ENCODE measurements around the gene TSPAN31.
A peak's percentile ranks its signal among the peaks of the same experiment; 100 is the strongest.

The TSPAN31 gene

DNA sequence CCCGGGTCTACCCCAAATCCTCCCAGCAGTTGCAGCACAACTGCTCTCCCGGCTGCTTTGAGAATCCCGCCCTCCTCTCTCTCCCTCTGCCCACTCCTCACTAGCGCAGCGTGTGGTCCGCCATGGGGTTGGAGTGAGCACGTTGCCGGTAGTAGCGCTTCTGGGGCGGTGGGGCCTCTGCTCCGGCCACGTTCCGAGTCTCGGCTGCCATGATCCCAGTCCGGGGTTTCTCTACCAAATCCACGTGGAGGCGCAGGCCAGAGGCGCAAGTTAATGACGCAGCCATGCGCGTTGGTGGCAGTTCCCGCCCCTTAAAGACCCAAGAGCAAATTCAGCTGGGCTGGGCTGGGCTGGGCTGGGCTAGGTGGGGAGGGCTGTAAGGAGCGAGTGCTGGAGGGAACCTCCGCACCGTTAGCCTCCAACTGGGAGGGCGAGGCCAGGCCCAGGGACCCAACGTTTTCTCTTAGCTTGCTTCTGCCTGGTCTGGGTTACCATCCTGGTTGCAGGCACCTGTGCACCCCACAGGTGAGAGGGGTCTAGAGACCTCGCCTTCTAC, 27.1 kb downstream of the TSPAN31 start, which contains the start of gene METTL1 (continued):
- TF ChIP-seq CTCF (tag by site-specific recombination; IDR thresholded peaks at IDR 0.05) (peak; percentile 66; the same call in 1 of the 2 replicates), GLI2 (tag by site-specific recombination; IDR thresholded peaks at IDR 0.05; ENCODE audit: borderline replicate concordance, low read depth) (no peak), ZBTB21 (tag by site-specific recombination; IDR thresholded peaks at IDR 0.05) (peak; percentile 95), ZNF121 (tag by site-specific recombination; IDR thresholded peaks at IDR 0.05) (no peak; the same call in 1 of the 2 replicates), ZNF600 (tag by site-specific recombination; IDR thresholded peaks at IDR 0.05) (peak; percentile 99), ZNF16 (tag by site-specific recombination; IDR thresholded peaks at IDR 0.05; ENCODE audit: low read depth) (0 out of 2 replicates have a peak, but pooled peaks have one; percentile 9), ZNF549 (tag by site-specific recombination; IDR thresholded peaks at IDR 0.05) (no peak), ZNF366 (tag by site-specific recombination; conservative IDR thresholded peaks at IDR 0.05) (peak; percentile 52; the same call in 1 of the 2 replicates), ZNF501 (tag by site-specific recombination; IDR thresholded peaks at IDR 0.05) (peak; percentile 99), ZBTB6 (tag by site-specific recombination; IDR thresholded peaks at IDR 0.05) (no peak), ZNF624 (tag by site-specific recombination; IDR thresholded peaks at IDR 0.05) (no peak), ZBTB8A (tag by site-specific recombination; IDR thresholded peaks at IDR 0.05) (peak; percentile 90), ZFHX2 (tag by site-specific recombination; conservative IDR thresholded peaks at IDR 0.05) (peak; percentile 89), ZFP37 (tag by site-specific recombination; IDR thresholded peaks at IDR 0.05) (peak; percentile 74), SP7 (tag by site-specific recombination; IDR thresholded peaks at IDR 0.05) (peak; percentile 93), ZSCAN30 (tag by site-specific recombination; IDR thresholded peaks at IDR 0.05) (peak; percentile 56), KLF17 (tag by site-specific recombination; IDR thresholded peaks at IDR 0.05) (peak; percentile 93), BCL11A (tag by site-specific recombination; IDR thresholded peaks at IDR 0.05; ENCODE audit: low read depth) (no peak), ZNF704 (tag by site-specific recombination; IDR thresholded peaks at IDR 0.05) (no peak), KLF16 (tag by site-specific recombination; IDR thresholded peaks at IDR 0.05) (peak; percentile 99), ZBTB17 (tag by site-specific recombination; IDR thresholded peaks at IDR 0.05) (peak; percentile 99), ZNF214 (tag by site-specific recombination; IDR thresholded peaks at IDR 0.05; ENCODE audit: borderline replicate concordance) (no peak), OSR2 (tag by site-specific recombination; IDR thresholded peaks at IDR 0.05) (peak; percentile 40; the same call in 1 of the 2 replicates), GLIS1 (tag by site-specific recombination; IDR thresholded peaks at IDR 0.05) (peak; percentile 74), ZNF391 (tag by site-specific recombination; IDR thresholded peaks at IDR 0.05; ENCODE audit: borderline replicate concordance, low read depth) (peak; percentile 75; the same call in 1 of the 2 replicates), ZBTB48 (tag by site-specific recombination; IDR thresholded peaks at IDR 0.05) (peak; percentile 96), TRIM28 (IDR thresholded peaks at IDR 0.05; ENCODE audit: borderline replicate concordance, low read length) (peak; percentile 75; the same call in 1 of the 2 replicates), KLF7 (tag by site-specific recombination; IDR thresholded peaks at IDR 0.05; ENCODE audit: borderline replicate concordance) (peak; percentile 26), ZNF157 (tag by site-specific recombination; IDR thresholded peaks at IDR 0.05) (no peak), ZXDB (tag by site-specific recombination; IDR thresholded peaks at IDR 0.05) (peak; percentile 100), ZNF843 (tag by site-specific recombination; IDR thresholded peaks at IDR 0.05) (peak; percentile 78; the same call in 1 of the 2 replicates), ZEB2 (tag by site-specific recombination; IDR thresholded peaks at IDR 0.05) (peak; percentile 97)
- TF ChIP-seq, protein P1, sequence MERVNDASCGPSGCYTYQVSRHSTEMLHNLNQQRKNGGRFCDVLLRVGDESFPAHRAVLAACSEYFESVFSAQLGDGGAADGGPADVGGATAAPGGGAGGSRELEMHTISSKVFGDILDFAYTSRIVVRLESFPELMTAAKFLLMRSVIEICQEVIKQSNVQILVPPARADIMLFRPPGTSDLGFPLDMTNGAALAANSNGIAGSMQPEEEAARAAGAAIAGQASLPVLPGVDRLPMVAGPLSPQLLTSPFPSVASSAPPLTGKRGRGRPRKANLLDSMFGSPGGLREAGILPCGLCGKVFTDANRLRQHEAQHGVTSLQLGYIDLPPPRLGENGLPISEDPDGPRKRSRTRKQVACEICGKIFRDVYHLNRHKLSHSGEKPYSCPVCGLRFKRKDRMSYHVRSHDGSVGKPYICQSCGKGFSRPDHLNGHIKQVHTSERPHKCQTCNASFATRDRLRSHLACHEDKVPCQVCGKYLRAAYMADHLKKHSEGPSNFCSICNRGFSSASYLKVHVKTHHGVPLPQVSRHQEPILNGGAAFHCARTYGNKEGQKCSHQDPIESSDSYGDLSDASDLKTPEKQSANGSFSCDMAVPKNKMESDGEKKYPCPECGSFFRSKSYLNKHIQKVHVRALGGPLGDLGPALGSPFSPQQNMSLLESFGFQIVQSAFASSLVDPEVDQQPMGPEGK (tag by site-specific recombination; IDR thresholded peaks at IDR 0.05): peak; percentile 85
- TF ChIP-seq, protein P2, sequence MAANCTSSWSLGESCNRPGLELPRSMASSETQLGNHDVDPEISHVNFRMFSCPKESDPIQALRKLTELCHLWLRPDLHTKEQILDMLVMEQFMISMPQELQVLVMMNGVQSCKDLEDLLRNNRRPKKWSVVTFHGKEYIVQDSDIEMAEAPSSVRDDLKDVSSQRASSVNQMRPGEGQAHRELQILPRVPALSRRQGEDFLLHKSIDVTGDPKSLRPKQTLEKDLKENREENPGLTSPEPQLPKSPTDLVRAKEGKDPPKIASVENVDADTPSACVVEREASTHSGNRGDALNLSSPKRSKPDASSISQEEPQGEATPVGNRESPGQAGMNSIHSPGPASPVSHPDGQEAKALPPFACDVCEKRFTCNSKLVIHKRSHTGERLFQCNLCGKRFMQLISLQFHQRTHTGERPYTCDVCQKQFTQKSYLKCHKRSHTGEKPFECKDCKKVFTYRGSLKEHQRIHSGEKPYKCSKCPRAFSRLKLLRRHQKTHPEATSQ (tag by site-specific recombination; IDR thresholded peaks at IDR 0.05): peak; percentile 54; the same call in 1 of the 2 replicates
